IMR-90 (cell line): ENCODE data around the gene CCSER1. TPM values are rescaled to one million over a fixed set of nuclear protein-coding genes. Genes with fewer than 3 reads are reported as not detected.

ENCODE experiments used
- ATAC-seq: fragments of 200-7000 bp; cut with Tn5 transposase; 2 replicates; pipeline ENCODE4 v1.9.1; 2020; ENCODE audit warnings: low read depth, mild to moderate bottlenecking, moderate library complexity
- BruUV-seq: library from RNA; stranded (reverse); fragments of 400-500 nt; replicated peaks from 2 replicates; lab custom pipeline; 2021; lab: Mats Ljungman, UMichigan
- CTCF ChIA-PET: fragments of 300-600 bp; formaldehyde crosslinking; extraction: SDS; loops from one replicate; lab custom pipeline; 2021; ENCODE audit warnings: antibody characterized with exemption; lab: Yijun Ruan, JAX
- POLR2A ChIA-PET: fragments of 300-600 bp; sonication (Branson Sonifier 250); formaldehyde crosslinking; loops from one replicate; lab custom pipeline; 2022; ENCODE audit warnings: antibody characterized with exemption; ENCODE audit not compliant: unreplicated experiment; lab: Charles Lee
- DNase-seq: peaks from one replicate; pipeline ENCODE4 v3.0.0; 2013
- H2AFZ ChIP-seq: replicated peaks from 2 replicates; pipeline ENCODE3; 2013; ENCODE audit warnings: low read length, mild to moderate bottlenecking; ENCODE audit not compliant: poor library complexity
- H2AK5ac ChIP-seq: 2 replicates; pipeline ENCODE4 v1.6.1; 2013; ENCODE audit warnings: low read depth, low read length, inconsistent platforms
- H2AK9ac ChIP-seq: replicated peaks from 2 replicates; pipeline ENCODE3; 2013; ENCODE audit warnings: mild to moderate bottlenecking, low read depth, low read length, moderate library complexity; ENCODE audit not compliant: poor library complexity
- H2BK120ac ChIP-seq: 2 replicates; pipeline ENCODE4 v1.6.1; 2013; ENCODE audit warnings: low read depth, low read length, inconsistent platforms
- H2BK15ac ChIP-seq: 3 replicates; pipeline ENCODE4 v1.6.1; 2013; ENCODE audit warnings: low read depth, low read length, inconsistent platforms
- H2BK20ac ChIP-seq: 2 replicates; pipeline ENCODE4 v1.6.1; 2013; ENCODE audit warnings: low read depth, mild to moderate bottlenecking, inconsistent platforms, low read length, moderate library complexity
- H2BK5ac ChIP-seq: 2 replicates; pipeline ENCODE4 v1.6.1; 2013; ENCODE audit warnings: mild to moderate bottlenecking, low read depth, low read length, inconsistent platforms; ENCODE audit not compliant: poor library complexity, severe bottlenecking
- H3K14ac ChIP-seq: replicated peaks from 2 replicates; pipeline ENCODE4 v1.6.1; 2013; ENCODE audit warnings: low read depth, low read length, inconsistent platforms
- H3K18ac ChIP-seq: 2 replicates; pipeline ENCODE4 v1.6.1; 2013; ENCODE audit warnings: low read depth, low read length, control low read depth
- H3K23ac ChIP-seq: 2 replicates; pipeline ENCODE4 v1.6.1; 2013; ENCODE audit warnings: low read depth, low read length, inconsistent platforms
- H3K27ac ChIP-seq: 2 replicates; pipeline ENCODE4 v1.5.1; 2013; ENCODE audit warnings: mild to moderate bottlenecking, control low read depth, low read length; ENCODE audit not compliant: insufficient read depth
- H3K27me3 ChIP-seq: 2 replicates; pipeline ENCODE4 v1.6.1; 2013; ENCODE audit warnings: low read length; ENCODE audit not compliant: control insufficient read depth, insufficient read depth
- H3K36me3 ChIP-seq: 2 replicates; pipeline ENCODE4 v1.6.1; 2013; ENCODE audit warnings: low read length, mixed read lengths; ENCODE audit not compliant: control insufficient read depth, insufficient read depth
- H3K4ac ChIP-seq: 2 replicates; pipeline ENCODE4 v1.6.1; 2013; ENCODE audit warnings: low read depth, low read length, inconsistent platforms
- H3K4me1 ChIP-seq: 2 replicates; pipeline ENCODE4 v1.6.1; 2013; ENCODE audit warnings: low read length, mixed read lengths; ENCODE audit not compliant: control insufficient read depth, insufficient read depth
- H3K4me2 ChIP-seq: 2 replicates; pipeline ENCODE4 v1.6.1; 2013; ENCODE audit warnings: low read depth, mild to moderate bottlenecking, control low read depth, low read length, moderate library complexity
- H3K4me3 ChIP-seq: 2 replicates; pipeline ENCODE4 v1.5.1; 2013; ENCODE audit warnings: low read depth, mild to moderate bottlenecking, control low read depth, low read length, moderate library complexity; ENCODE audit not compliant: insufficient read depth
- H3K56ac ChIP-seq: 2 replicates; pipeline ENCODE4 v1.6.1; 2013; ENCODE audit warnings: low read length, inconsistent platforms; ENCODE audit not compliant: insufficient read depth; ENCODE audit errors: extremely low read depth
- H3K79me1 ChIP-seq, 2 experiments: 2 replicates each; pipeline ENCODE4 v1.6.1; 2013; ENCODE audit warnings: low read length in 2 of 2, inconsistent platforms in 1 of 2, low read depth in 1 of 2
- H3K9ac ChIP-seq: 2 replicates; pipeline ENCODE4 v1.6.1; 2013; ENCODE audit warnings: low read depth, low read length, control low read depth
- H3K9me1 ChIP-seq: 2 replicates; pipeline ENCODE4 v1.6.1; 2013; ENCODE audit warnings: low read length, inconsistent platforms; ENCODE audit not compliant: insufficient read depth
- H3K9me3 ChIP-seq: 2 replicates; pipeline ENCODE4 v1.6.1; 2013; ENCODE audit warnings: low read length; ENCODE audit not compliant: control insufficient read depth, insufficient read depth
- H4K20me1 ChIP-seq: 2 replicates; pipeline ENCODE4 v1.6.1; 2013; ENCODE audit warnings: low read length, inconsistent platforms; ENCODE audit not compliant: insufficient read depth
- H4K5ac ChIP-seq: 2 replicates; pipeline ENCODE4 v1.6.1; 2013; ENCODE audit warnings: mild to moderate bottlenecking, low read depth, low read length, control low read depth
- H4K8ac ChIP-seq, 2 experiments: 2 replicates each; pipeline ENCODE4 v1.6.1; 2013; ENCODE audit warnings: low read depth in 2 of 2, low read length in 2 of 2, control low read depth in 1 of 2, inconsistent platforms in 1 of 2
- H4K91ac ChIP-seq: 2 replicates; pipeline ENCODE4 v1.6.1; 2013; ENCODE audit warnings: low read depth, low read length, inconsistent platforms; ENCODE audit not compliant: insufficient read depth
- CHD1 ChIP-seq: IDR thresholded peaks from 2 replicates; pipeline ENCODE4 v1.6.1; 2012; ENCODE audit warnings: low read depth, low read length, improper control_type of control experiment
- FOS ChIP-seq: fragments of 150-350 bp; IDR thresholded peaks from 2 replicates; pipeline ENCODE4 v1.6.1; 2016; ENCODE audit warnings: low read depth, low read length
- NFE2L2 ChIP-seq: fragments of 150-350 bp; IDR thresholded peaks from 2 replicates; pipeline ENCODE4 v1.6.1; 2016; ENCODE audit warnings: low read depth, mild to moderate bottlenecking, low read length
- POLR2A ChIP-seq: IDR thresholded peaks from 2 replicates; pipeline ENCODE4 v1.6.1; 2012; ENCODE audit warnings: mild to moderate bottlenecking, low read depth, low read length
- RAD21 ChIP-seq: IDR thresholded peaks from 2 replicates; pipeline ENCODE4 v1.6.1; 2012; ENCODE audit warnings: low read length, improper control_type of control experiment
- RFX5 ChIP-seq: IDR thresholded peaks from 2 replicates; pipeline ENCODE4 v1.8.0; 2012; ENCODE audit warnings: low read depth, mild to moderate bottlenecking, low read length, moderate library complexity
- USF2 ChIP-seq: fragments of 150-350 bp; IDR thresholded peaks from 2 replicates; pipeline ENCODE4 v1.6.1; 2017; ENCODE audit warnings: mild to moderate bottlenecking, antibody characterized with exemption, low read length, low read depth
- WGBS, 2 experiments: methylation state at CpG; one replicate each; pipeline versions ENCODE4 v1.1.5 to v1.1.7; 2013; ENCODE audit warnings: missing lambda C conversion rate in 2 of 2; ENCODE audit not compliant: insufficient read length in 1 of 2; ENCODE audit errors: extremely low coverage in 2 of 2; 5-methylcytosine and 5-hydroxymethylcytosine counted together
- dilution Hi-C: fragments of 300-500 bp; cut with HindIII; formaldehyde crosslinking; loops from one replicate; pipeline ENCODE4 v1.14.3; 2018; ENCODE audit warnings: low sequenced_read_pairs; ENCODE audit not compliant: unreplicated experiment
- in situ Hi-C: fragments of 300-500 bp; cut with MboI; formaldehyde crosslinking; loops from 3 replicates; pipeline ENCODE4 v1.14.3; 2019; ENCODE audit warnings: low sequenced_read_pairs, inconsistent platforms, mixed read lengths
- intact Hi-C: fragments of 100-400 bp; cut with micrococcal nuclease; formaldehyde crosslinking; loops from 2 replicates; pipeline ENCODE4 v1.10.0; 2022
- polyA plus RNA-seq, 3 experiments: library from polyadenylated mRNA; depleted of rRNA; stranded (reverse); fragments of >200 nt; gene quantifications; 2 replicates each; pipeline ENCODE4 v1.2.3, GENCODE V29; 2012; ENCODE audit warnings: low replicate concordance in 1 of 3
- total RNA-seq: library from RNA; depleted of rRNA; stranded (reverse); fragments of >200 nt; gene quantifications from 2 replicates; pipeline ENCODE4 v1.2.3, GENCODE V29; 2012

The CCSER1 gene
- total and polyA plus RNA-seq, 2 of the 4 experiments (the other 2 are of a cell fraction): not detected

- no peak for ATAC-seq
- H2BK20ac ChIP-seq: no peak overlapping the region
- no peak overlapping the region for H3K9ac ChIP-seq
- no peak overlapping the region for H3K4me3 ChIP-seq
- no peak overlapping the region for H3K14ac ChIP-seq
- TF ChIP-seq NFE2L2 (no peak), RAD21 (no peak), POLR2A (no peak), FOS (no peak), CHD1 (no peak), USF2 (no peak), RFX5 (no peak)
- no peak overlapping the region for H3K23ac ChIP-seq
- no peak overlapping the region for H2BK120ac ChIP-seq
- no TSS peak for BruUV-seq
- no peaks in the 10 kb centered on the region for H3K4me1 ChIP-seq
- H3K9me1 ChIP-seq: no peaks in the 10 kb centered on the region
- no peak overlapping the region for H4K91ac ChIP-seq
- H3K27me3 ChIP-seq: no peaks in the 10 kb centered on the region
- H3K79me1 ChIP-seq: no peaks in the 10 kb centered on the region
- dilution Hi-C loops: no loop called here
- in situ Hi-C loops: no loop called here
- H3K4ac ChIP-seq: no peak overlapping the region
- H3K56ac ChIP-seq: no peak overlapping the region
- H3K9me3 ChIP-seq: no peaks in the 10 kb centered on the region
- no peaks in the 10 kb centered on the region for H3K36me3 ChIP-seq
- H4K20me1 ChIP-seq: no peaks in the 10 kb centered on the region
- no peak overlapping the region for H2AFZ ChIP-seq
- no peak overlapping the region for H4K5ac ChIP-seq
- no peak for DNase-seq
- no peak overlapping the region for H4K8ac ChIP-seq
- H3K27ac ChIP-seq: no peak overlapping the region
- H2AK5ac ChIP-seq: no peak overlapping the region
- no CpG with 5 or more reads among the region's 2 CpGs for WGBS, 2 experiments
- no peak overlapping the region for H2AK9ac ChIP-seq
- no peak overlapping the region for H3K4me2 ChIP-seq
- POLR2A ChIA-PET: no interaction called here
- H2BK5ac ChIP-seq: no peak overlapping the region
- intact Hi-C loops: no loop called here
- H3K18ac ChIP-seq: no peak overlapping the region
- no peak overlapping the region for H2BK15ac ChIP-seq
- CTCF ChIA-PET: no interaction called here
These were observed 314.6 kb downstream of the CCSER1 start for GRCh38 chr4:90441770-90442169.
